Right lobe of liver (tissue), 6 donors: Measurements from ENCODE around the gene RPS6KA2. TPM values are rescaled to one million over a fixed set of nuclear protein-coding genes. Genes with fewer than 3 reads are reported as not detected.
A peak's percentile ranks its signal among the peaks of the same experiment; 100 is the strongest.

ENCODE experiments used
- ATAC-seq, 4 donors: fragments of 200-7000 bp; cut with Tn5 transposase; one replicate each; pipeline ENCODE4 v1.9.1; 2020; ENCODE audit warnings: mild to moderate bottlenecking in 4 of 4, moderate library complexity in 4 of 4
- DNase-seq, 3 donors: peaks; one replicate each; pipeline ENCODE4 v3.0.0-alpha.2; 2020
- H3K27ac ChIP-seq, 3 donors: fragments of 200-600 bp; one replicate each; pipeline ENCODE4 v1.8.0; 2022
- H3K27me3 ChIP-seq, 2 donors: fragments of 200-600 bp; one replicate each; pipeline ENCODE4 v1.8.0; 2022
- H3K36me3 ChIP-seq, 4 donors: fragments of 200-600 bp; sonication (generic) in 1 of 4; one replicate each; pipeline versions ENCODE4 v1.5.1 to v1.8.0; 2017 to 2022; ENCODE audit warnings: control low read depth in 1 of 4
- H3K4me1 ChIP-seq, 4 donors: fragments of 200-600 bp; sonication (generic) in 1 of 4; one replicate each; pipeline versions ENCODE4 v1.5.1 to v1.8.0; 2017 to 2022; ENCODE audit warnings: control low read depth in 1 of 4
- H3K4me3 ChIP-seq, 3 donors: fragments of 200-600 bp; one replicate each; pipeline ENCODE4 v1.8.0; 2022
- H3K9me3 ChIP-seq, 4 donors: fragments of 200-600 bp; sonication (generic) in 1 of 4; one replicate each; pipeline versions ENCODE4 v1.5.1 to v1.8.0; 2017 to 2022; ENCODE audit warnings: control low read depth in 1 of 4
- POLR2A ChIP-seq: fragments of 450-650 bp; IDR thresholded peaks from one replicate; pipeline ENCODE4 v1.6.1; 2017; ENCODE audit warnings: antibody characterized with exemption, mild to moderate bottlenecking
- WGBS: methylation state at CpG from one replicate; pipeline ENCODE4 v1.1.6; 2018; ENCODE audit warnings: low coverage, low lambda C conversion rate; ENCODE audit not compliant: insufficient coverage; ENCODE audit errors: missing lambda C conversion rate; 5-methylcytosine and 5-hydroxymethylcytosine counted together
- intact Hi-C, 2 donors: fragments of 100-400 bp; cut with DNase I; formaldehyde crosslinking; loops; one replicate each; pipeline versions ENCODE4 v1.11.2 to v1.14.1; 2022
- total RNA-seq, 6 experiments: library from RNA; depleted of rRNA in 2 of 6; stranded (reverse); fragments of >200 nt in 2 of 6; fragmentation: NEBNext Ultra II Directional in 3 of 6; extraction: Animal tissue kit (Norgen Biotek cat#: 25700) in 3 of 6; gene quantifications; one replicate each; pipeline versions ENCODE4 v1.1.0 to v1.2.4, GENCODE V29; 2016 to 2023
- TF ChIP-seq, protein P1 (sequence below), 4 donors: fragments of 200-600 bp in 3 of 4; fragments of 450-650 bp in 1 of 4; IDR thresholded peaks; one replicate each; pipeline versions ENCODE4 v1.5.1 to v1.8.0; 2016 to 2022; ENCODE audit warnings: antibody characterized with exemption in 4 of 4, mild to moderate bottlenecking in 2 of 4
- donor health status: DM: no; HTN: yes; CAD: no.
- donor health status: DM: no; HTN: no; CAD: no.
- donor health status: DM: no; HTN: no; CAD: no.
- donor health status: DM: no; HTN: yes; CAD: no.
- donor health status: DM: no; HTN: yes; CAD: no.

Gene RPS6KA2
- total RNA-seq, 6 experiments from 2014 or later = 6.4 to 18.1 (median 11.1) TPM

GRCh38 chr6:166672624-166673206 is 45.7 kb upstream of the RPS6KA2 start:
- Histone ChIP-seq H3K36me3 (no peaks in the 10 kb centered on the region), H3K27ac (no peak overlapping the region), H3K9me3 (no peaks in the 10 kb centered on the region), H3K4me1 (peaks cover 0 to 5% (median 0%) of the 10 kb centered on the region in 4 donors), H3K4me3 (no peak overlapping the region), H3K27me3 (no peaks in the 10 kb centered on the region)
- TF ChIP-seq, protein P1, sequence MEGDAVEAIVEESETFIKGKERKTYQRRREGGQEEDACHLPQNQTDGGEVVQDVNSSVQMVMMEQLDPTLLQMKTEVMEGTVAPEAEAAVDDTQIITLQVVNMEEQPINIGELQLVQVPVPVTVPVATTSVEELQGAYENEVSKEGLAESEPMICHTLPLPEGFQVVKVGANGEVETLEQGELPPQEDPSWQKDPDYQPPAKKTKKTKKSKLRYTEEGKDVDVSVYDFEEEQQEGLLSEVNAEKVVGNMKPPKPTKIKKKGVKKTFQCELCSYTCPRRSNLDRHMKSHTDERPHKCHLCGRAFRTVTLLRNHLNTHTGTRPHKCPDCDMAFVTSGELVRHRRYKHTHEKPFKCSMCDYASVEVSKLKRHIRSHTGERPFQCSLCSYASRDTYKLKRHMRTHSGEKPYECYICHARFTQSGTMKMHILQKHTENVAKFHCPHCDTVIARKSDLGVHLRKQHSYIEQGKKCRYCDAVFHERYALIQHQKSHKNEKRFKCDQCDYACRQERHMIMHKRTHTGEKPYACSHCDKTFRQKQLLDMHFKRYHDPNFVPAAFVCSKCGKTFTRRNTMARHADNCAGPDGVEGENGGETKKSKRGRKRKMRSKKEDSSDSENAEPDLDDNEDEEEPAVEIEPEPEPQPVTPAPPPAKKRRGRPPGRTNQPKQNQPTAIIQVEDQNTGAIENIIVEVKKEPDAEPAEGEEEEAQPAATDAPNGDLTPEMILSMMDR (IDR thresholded peaks at IDR 0.05) = no peak
- no peak for TF ChIP-seq POLR2A
- intact Hi-C loops = no loop called here
- ATAC-seq = peak; percentile 34 to 49 (median 44)
- WGBS = 33% methylated on average over 2 of the region's 14 CpGs
- DNase-seq = no peak

- no peak for DNase-seq
Observed at GRCh38 chr6:166672146-166672545, 45.1 kb upstream of the RPS6KA2 start.

GRCh38 chr6:166671434-166672081 is 44.5 kb upstream of the RPS6KA2 start:
- Histone ChIP-seq H3K9me3 (no peaks in the 10 kb centered on the region), H3K36me3 (no peaks in the 10 kb centered on the region), H3K4me1 (peaks cover 0 to 5% (median 0%) of the 10 kb centered on the region in 4 donors), H3K27ac (no peak overlapping the region), H3K27me3 (no peaks in the 10 kb centered on the region), H3K4me3 (no peak overlapping the region)
- 7% methylated on average over 11 of the region's 13 CpGs for WGBS
- peak in 3 of 4 donors; percentile 25 to 48 (median 44) for ATAC-seq
- no peak for DNase-seq
- TF ChIP-seq POLR2A = no peak
- TF ChIP-seq, protein P1 (IDR thresholded peaks at IDR 0.05) = no peak
- intact Hi-C loops = no loop called here

More at GRCh38 chr6:166672146-166672545, 45.1 kb upstream of the RPS6KA2 start:
- Histone ChIP-seq H3K4me1 (peaks cover 0 to 5% (median 0%) of the 10 kb centered on the region in 4 donors), H3K4me3 (no peak overlapping the region), H3K36me3 (no peaks in the 10 kb centered on the region), H3K27me3 (no peaks in the 10 kb centered on the region), H3K27ac (no peak overlapping the region), H3K9me3 (no peaks in the 10 kb centered on the region)
- no peak for ATAC-seq
- no peak for TF ChIP-seq POLR2A
- TF ChIP-seq, protein P1 (IDR thresholded peaks at IDR 0.05) = no peak
- intact Hi-C loops = no loop called here
- 39% methylated on average over 11 of the region's 12 CpGs for WGBS

DNA sequence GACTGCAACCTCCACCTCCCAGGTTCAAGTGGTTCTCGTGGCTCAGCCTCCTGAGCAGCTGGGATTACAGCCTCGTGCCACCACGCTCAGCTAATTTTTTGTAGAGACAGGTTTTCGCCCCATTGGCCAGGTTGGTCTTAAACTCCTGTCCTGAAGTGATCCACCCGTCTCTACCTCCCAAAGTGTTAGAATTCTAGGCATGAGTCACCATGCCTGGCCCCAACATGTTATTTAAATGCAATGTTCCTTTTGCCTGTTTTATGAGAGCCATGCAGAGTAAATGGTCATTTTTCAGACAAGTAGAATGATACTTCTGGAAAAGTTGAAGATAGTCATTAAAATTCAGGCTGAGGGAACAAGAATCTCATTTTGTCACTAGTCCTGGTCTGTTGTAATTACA is 43.8 kb upstream of the RPS6KA2 start:
- no peak overlapping the region for H3K27ac ChIP-seq
- intact Hi-C loops = no loop called here
- H3K27me3 ChIP-seq = no peaks in the 10 kb centered on the region
- ATAC-seq (no peak), DNase-seq (no peak)
- H3K4me3 ChIP-seq = no peak overlapping the region
- no peak for TF ChIP-seq POLR2A
- TF ChIP-seq, protein P1 (IDR thresholded peaks at IDR 0.05) = no peak
- WGBS = 87% methylated on average over 4 of the region's 5 CpGs
- H3K36me3 ChIP-seq = no peaks in the 10 kb centered on the region
- H3K4me1 ChIP-seq = peaks cover 0 to 5% (median 0%) of the 10 kb centered on the region in 4 donors
- no peaks in the 10 kb centered on the region for H3K9me3 ChIP-seq
